NCI-H1092 treated with DMSO at 0.1 percent for 48 hours (cell line): ENCODE data around the gene OPN4.

Source experiments
- DNase-seq: peaks from one replicate; lab custom pipeline; 2025; lab: John Stamatoyannopoulos, UW

The OPN4 gene

DNA sequence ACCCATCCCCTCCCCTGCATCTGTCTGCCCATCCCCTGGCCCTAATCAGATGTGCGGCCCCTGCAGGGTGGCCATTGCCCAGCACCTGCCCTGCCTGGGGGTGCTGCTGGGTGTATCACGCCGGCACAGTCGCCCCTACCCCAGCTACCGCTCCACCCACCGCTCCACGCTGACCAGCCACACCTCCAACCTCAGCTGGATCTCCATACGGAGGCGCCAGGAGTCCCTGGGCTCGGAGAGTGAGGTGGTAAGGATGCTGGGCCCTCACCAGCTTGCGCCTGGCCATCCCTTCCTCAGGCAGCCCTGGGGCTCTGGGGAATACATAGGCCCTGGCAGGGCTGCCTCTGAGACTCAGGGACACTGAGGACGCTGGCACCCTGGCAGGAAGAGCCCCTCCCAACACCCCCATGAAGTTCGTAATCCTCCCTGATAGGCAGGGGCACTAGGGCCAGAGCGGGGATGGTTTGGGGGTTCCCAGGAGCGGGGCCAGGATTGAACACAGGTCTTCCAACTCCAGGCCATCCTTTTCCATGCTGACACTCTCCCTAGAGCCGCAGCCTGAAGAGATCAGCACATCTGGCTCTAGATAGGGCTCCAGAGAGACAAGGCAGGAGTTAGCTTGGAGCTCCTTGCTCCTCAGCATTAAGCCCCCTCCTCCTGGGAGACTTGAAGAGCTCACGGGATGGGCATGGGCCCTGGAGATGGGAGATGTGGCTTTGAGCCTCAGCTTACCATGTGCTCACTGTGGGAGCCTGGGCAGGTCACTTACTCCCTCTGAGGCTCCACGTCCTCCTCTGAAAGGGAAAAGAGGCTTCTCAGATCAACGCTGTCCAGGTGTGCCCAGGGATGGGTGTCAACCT lies 8.1 kb downstream of the OPN4 start:
- no peak for DNase-seq

GRCh38 chr10:86663046-86663345 lies 8.6 kb downstream of the OPN4 start:
- no peak for DNase-seq

DNA sequence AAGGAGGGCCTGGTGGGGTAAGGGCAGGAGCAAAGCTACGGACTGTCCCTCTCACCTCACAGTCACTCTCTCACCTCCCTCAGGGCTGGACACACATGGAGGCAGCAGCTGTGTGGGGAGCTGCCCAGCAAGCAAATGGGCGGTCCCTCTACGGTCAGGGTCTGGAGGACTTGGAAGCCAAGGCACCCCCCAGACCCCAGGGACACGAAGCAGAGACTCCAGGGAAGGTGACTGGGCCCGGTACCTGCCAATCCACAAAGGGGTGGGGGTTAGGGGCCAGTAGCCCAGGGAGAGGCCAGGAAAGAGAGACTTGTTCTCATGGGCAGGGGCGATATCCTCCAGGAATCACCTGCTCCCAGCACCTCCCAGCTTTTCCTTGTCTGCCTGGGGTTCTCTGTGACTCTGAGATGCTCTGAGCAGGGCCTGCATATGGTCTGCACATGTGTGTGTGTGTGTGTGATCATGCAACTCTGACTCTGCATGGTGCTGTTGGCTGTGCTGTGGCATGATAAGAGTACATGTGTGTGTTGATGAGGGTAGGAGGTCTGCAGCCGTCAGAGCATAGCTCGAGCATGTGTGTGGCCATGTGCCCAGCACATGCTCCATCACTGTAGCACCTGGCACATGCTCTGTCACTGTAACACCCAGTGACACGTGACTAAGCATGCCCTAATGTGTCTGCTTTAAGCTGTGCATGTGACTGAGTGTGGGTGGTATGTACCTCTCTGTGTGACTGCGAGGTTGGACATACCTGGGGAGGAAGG lies 9.4 kb downstream of the OPN4 start:
- no peak for DNase-seq

- DNase-seq: no peak
Measured at GRCh38 chr10:86664341-86665217, 10.2 kb downstream of the OPN4 start.

GRCh38 chr10:86665218-86665607 lies 10.9 kb downstream of the OPN4 start:
- DNase-seq: no peak

DNA sequence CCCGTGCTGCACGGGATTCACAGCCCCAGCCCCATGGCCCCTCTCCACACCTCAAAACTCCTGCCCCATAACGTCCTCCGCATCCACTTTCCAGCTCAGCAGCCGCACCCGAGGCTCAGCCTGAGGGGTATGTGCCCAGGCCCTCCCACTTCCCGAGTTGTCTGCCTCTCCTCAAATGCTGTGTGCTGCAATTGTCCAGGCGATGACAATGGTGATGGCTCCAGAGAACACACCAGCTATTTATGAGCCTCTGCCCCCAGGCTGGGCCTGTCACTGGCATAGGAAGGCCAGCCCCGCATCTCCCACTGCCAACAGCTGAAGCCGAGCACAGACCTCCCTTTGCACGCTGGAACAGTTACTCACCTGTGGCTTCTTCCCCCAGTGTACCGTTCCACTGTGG lies 11.5 kb downstream of the OPN4 start:
- DNase-seq: no peak

DNA sequence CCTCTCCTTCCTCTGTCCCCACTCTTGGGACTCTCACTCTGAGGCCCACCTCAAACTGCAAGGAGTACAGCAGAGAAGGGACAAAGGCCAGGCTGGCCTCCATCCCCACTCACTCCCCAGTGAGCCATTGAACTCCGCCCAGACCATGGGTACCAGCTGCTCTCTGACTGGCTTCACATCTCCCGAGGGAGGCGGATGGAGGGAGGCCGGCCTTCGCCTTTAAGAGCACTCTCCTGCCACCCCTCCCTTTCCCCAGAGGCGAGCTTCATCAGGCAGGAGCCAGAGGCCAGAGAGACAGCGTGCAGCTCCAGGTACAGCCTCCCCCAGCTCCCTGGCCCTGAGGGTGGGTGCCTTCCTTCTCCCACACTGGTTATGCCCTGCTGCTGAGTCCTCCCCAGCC lies 12.2 kb downstream of the OPN4 start:
- DNase-seq: peak; percentile 22

DNA sequence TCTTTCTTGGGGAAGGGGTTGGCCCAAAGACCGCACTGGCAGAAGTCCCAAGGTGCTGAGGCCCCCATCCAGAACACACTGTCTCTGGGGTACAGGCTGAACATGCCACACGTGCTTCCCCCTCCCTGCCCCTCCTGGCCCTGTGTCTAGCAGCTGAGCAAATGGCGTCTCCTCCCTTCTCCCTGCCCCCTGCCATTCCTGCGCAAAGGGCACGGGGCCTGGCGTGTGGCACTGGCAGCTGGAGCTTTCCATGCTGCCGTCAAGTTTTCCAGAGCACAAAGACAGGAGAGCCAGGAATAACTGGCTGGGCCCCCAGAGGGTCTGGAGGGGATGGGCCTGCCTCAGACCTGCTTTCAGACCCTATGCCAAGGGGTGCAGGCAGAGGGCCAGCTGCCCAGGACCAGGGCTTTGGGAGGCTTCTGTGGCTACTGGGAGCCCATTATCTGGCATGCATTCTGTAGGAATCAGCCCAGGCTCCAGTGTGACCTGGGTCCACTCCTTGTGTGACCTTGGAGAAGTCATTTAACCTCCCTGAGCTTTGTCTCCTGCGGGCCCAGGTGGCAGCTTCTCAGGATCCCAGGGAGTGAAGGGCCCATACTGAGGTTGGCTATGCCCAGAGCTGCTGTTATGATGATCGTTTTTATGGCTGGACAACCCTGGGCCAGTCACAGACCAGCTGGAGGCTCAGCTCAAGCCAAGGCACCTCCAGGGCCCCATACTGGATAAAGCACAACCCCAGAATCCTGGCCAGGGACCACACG lies 13.3 kb downstream of the OPN4 start:
- DNase-seq: peak; percentile 28

- DNase-seq: peak; percentile 51
Measured at GRCh38 chr10:86668297-86669165, 14.2 kb downstream of the OPN4 start, which contains the start of gene LDB3. TSS of gene LDB3 (plus strand) at chr10:86668511. CDS start at chr10:86668692, 181 bp downstream.

GRCh38 chr10:86670290-86670811 lies 16.0 kb downstream of the OPN4 start:
- no peak for DNase-seq

- no peak for DNase-seq
Measured at GRCh38 chr10:86670876-86671275, 16.5 kb downstream of the OPN4 start.

DNA sequence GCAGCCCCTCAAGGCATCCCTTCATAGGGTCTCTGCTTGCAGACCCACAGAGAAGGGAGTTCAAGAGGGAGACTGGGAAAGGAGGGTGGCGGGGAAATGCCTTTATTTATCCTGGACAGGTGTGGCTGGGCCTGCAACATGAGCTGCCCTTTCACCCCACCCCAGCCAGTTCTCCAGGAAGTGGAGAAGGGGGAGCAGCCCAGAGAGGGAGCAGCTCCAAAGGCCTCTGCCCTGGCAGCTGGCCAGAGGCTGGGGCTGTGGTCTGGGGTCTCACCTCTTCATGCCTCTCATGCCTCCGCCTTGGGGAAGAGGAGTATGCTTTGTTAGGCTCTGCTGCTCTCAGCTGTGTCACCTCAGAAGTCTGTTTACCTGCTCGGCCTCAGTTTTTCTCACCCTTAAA lies 17.1 kb downstream of the OPN4 start:
- DNase-seq: no peak

DNA sequence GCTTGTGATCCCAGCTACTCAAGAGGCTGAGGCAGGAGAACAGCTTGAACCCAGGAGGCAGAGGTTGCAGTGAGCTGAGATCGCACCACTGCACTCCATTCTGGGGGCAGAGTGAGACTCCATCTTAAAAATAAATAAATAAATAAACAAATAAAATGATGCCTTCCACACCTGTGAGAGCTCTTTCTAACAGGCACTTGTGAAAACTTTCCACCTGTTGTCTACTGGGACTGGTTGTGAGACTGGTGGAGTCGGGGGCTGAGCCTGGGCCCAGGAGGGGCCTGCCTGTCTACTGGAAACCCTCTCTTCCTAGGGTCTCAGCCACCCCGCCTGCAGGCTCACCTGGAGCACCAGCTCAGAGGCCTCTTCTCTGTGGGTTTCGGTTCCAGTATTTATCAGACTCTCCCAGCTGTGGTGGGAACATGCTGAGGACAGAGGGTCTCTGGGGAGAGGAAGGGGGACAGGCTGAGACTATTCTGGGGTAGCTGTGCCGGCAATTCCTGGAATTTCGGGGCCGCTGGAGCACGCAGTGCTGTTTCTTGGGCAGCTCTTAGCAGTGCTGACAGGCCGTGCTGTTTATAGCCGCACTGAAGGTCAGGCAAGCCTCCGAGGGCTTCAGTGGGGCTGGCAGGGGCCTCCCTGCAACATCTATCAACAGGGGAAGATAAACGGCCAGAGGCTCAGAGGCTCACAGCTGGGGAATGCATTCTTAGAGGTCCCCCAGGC lies 17.8 kb downstream of the OPN4 start:
- no peak for DNase-seq

DNA sequence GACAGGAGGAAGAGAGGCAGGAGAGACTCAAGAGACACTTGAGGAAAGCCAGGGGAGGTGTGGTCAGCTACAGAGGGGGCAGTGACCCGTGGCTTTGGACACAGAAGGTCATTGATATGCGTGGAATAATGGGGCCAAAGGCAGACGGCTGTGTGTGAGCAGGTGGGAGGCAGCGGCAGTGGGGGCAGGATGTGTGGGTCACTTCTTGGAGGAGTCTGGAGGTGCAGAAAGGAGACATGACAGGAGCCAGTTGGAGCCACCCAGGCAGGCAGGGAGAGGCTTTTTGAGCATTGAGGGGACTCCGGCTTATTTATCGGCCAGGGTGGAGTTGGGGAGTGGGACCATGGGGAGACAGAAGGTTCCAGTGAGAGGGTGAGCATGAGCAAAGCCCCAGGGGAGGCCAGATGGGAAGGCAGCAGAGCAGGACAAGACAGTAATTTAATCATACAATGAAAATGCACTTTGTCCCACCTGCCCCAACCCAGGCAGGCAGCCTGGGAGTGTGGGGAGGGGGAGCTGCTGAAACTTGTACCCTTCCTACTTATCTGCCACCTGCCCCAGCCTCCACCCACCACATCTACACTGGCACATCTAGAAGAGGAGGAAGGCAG lies 19.0 kb downstream of the OPN4 start:
- DNase-seq: peak; percentile 46

DNA sequence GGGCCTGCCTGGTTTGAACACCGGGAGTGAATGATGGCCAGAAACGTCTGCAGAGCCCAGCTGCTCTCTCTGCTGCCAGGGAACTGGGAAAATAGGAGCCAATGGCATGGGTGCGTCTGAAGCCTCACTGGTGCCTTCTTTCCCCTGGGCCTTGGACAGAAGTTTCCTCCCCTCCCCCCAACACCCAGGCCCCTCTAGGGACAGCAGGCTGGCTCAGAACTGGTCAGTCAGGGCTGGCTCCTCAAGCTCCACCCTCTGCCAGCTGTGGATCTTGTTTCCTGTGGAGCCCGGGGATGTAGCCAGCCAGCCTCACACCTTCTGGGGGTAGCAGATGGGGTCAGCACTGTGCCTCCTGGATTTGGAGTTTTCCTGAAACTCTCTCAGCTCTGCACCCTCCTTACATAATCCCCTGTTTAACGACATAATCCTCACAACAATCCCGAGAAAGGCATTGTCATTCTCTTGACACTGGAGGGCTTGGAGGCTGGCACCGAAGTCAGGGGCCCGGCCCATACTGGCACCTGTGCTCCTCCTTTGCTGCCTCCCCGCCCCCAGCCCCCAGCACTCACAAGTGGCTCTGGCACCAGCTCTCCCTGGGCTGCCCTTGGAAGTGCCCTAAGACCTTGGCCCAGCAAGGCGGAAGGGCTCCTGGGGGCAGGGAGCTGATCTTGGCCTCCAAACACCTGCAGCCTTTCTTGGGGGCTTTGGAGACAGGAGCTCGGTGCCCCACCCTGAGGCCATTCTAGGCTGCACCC lies 19.7 kb downstream of the OPN4 start:
- peak; percentile 57 for DNase-seq

GRCh38 chr10:86674912-86675311 lies 20.6 kb downstream of the OPN4 start:
- no peak for DNase-seq

DNA sequence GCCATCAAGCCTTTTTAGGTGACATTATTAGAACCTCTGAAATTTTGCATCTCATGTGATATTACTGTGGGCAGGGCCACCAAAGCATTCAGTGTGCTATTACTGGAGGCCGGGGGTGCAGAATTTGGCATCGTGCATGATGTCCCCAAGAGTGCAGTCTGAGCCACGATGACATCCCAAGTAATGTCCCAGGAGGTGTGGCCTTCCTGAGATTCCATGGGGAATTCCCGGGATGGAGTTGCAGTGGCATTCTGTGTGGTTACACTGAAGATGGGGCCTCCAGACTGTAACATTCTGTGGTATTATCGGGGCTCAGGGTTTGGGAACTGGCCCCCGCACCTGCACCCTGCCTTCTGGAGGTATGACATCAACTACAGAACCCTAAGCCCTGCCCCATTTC lies 23.0 kb downstream of the OPN4 start:
- DNase-seq: no peak

DNA sequence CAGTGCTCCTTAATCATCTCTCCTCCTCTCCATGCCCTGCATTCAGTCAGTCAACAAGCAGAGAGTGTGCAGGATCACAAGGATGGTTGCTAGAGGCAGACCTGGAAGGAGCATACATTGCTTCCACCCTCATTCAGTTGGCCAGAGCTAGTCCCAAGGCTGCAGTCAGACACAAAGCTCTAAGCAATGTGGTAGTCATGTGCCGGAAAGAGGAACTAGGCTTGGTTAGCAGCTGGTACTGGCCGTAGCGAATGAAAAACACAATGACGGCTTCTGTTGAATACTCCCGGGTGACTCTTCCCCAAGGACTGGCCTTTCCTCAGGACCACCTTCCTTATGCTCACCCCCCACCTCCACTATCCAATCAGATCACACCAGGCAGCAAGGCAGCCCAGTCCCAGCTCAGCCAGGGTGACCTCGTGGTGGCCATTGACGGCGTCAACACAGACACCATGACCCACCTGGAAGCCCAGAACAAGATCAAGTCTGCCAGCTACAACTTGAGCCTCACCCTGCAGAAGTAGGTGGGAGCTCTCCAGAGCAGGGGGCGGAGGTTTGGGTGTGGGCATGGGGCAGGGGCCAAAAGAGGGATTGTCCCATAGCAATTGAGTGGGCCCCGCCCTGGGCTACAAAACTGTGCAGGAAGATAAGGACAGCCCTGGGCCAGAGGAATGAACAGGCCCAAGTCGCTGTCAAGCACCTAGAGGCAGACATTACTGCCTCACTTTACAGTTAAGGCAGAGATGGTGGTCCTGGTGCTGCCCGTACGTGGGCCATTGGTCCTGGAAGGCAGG lies 24.8 kb downstream of the OPN4 start:
- no peak for DNase-seq
